Stimulated activated CD4-positive, alpha-beta T cell treated with anti-CD3 and anti-CD28 coated beads, Interleukin-2, amount 100 ng/mL, for 48 hours (primary cell): ENCODE data around the gene DIAPH3.
"Not testable (repeated sequence)": the region's sequence is repeated elsewhere in the genome, so short reads cannot be mapped to it uniquely, and the experiment has no call there.

Source experiments
- DNase-seq, 2 donors: peaks; one replicate each; pipeline ENCODE4 v3.0.0-alpha.2; 2020

Gene DIAPH3

GRCh38 chr13:60091573-60091972 lies 72.2 kb downstream of the DIAPH3 start:
- no peak for DNase-seq

- no peak for DNase-seq
These were observed 73.2 kb downstream of the DIAPH3 start for GRCh38 chr13:60090574-60090973.

GRCh38 chr13:60083780-60084179 lies 79.9 kb downstream of the DIAPH3 start:
- DNase-seq = not testable (repeated sequence)

GRCh38 chr13:60080850-60081249 lies 82.9 kb downstream of the DIAPH3 start:
- no peak for DNase-seq

- no peak for DNase-seq
These were observed 85.5 kb downstream of the DIAPH3 start for GRCh38 chr13:60078226-60078625.

GRCh38 chr13:60075850-60076249 lies 87.9 kb downstream of the DIAPH3 start:
- DNase-seq = no peak

- no peak for DNase-seq
These were observed 89.3 kb downstream of the DIAPH3 start for GRCh38 chr13:60074397-60074796.

- DNase-seq = no peak
These were observed 97.5 kb downstream of the DIAPH3 start for GRCh38 chr13:60066226-60066625.

GRCh38 chr13:60062502-60062901 lies 101.2 kb downstream of the DIAPH3 start:
- DNase-seq = no peak

GRCh38 chr13:60061737-60062136 lies 102.0 kb downstream of the DIAPH3 start:
- no peak for DNase-seq

GRCh38 chr13:60051754-60052285 lies 111.9 kb downstream of the DIAPH3 start:
- no peak for DNase-seq

- not testable (repeated sequence) for DNase-seq
These were observed 115.4 kb downstream of the DIAPH3 start for GRCh38 chr13:60048353-60048752.

GRCh38 chr13:60047918-60048317 lies 115.8 kb downstream of the DIAPH3 start:
- no peak for DNase-seq

- DNase-seq = no peak
These were observed 119.4 kb downstream of the DIAPH3 start for GRCh38 chr13:60044321-60044720.

- DNase-seq = no peak
These were observed 120.5 kb downstream of the DIAPH3 start for GRCh38 chr13:60043262-60043661.

- DNase-seq = not testable (repeated sequence)
These were observed 123.1 kb downstream of the DIAPH3 start for GRCh38 chr13:60040668-60041067.

- no peak for DNase-seq
These were observed 127.9 kb downstream of the DIAPH3 start for GRCh38 chr13:60035874-60036273.

GRCh38 chr13:60032851-60033250 lies 130.9 kb downstream of the DIAPH3 start:
- no peak for DNase-seq

- DNase-seq = no peak
These were observed 135.7 kb downstream of the DIAPH3 start for GRCh38 chr13:60028021-60028420.

GRCh38 chr13:60026286-60026685 lies 137.4 kb downstream of the DIAPH3 start:
- DNase-seq = no peak

GRCh38 chr13:60020288-60020687 lies 143.4 kb downstream of the DIAPH3 start:
- DNase-seq = no peak

- no peak for DNase-seq
These were observed 144.4 kb downstream of the DIAPH3 start for GRCh38 chr13:60019119-60019993.

- no peak for DNase-seq
These were observed 145.2 kb downstream of the DIAPH3 start for GRCh38 chr13:60018536-60018935.

GRCh38 chr13:60016229-60016628 lies 147.5 kb downstream of the DIAPH3 start:
- DNase-seq = no peak

- no peak for DNase-seq
These were observed 150.6 kb downstream of the DIAPH3 start for GRCh38 chr13:60013166-60013565.
